Aorta (tissue), 5 donors: ENCODE results near the gene IGF1R. TPM values are rescaled to one million over a fixed set of nuclear protein-coding genes. Genes with fewer than 3 reads are reported as not detected.

ENCODE experiments used
- ATAC-seq: fragments of 200-7000 bp; cut with Tn5 transposase; one replicate; pipeline ENCODE4 v1.9.1; 2022; ENCODE audit warnings: moderate library complexity; ENCODE audit not compliant: low FRiP score
- DNase-seq, 2 donors: peaks; one replicate each; pipeline ENCODE4 v3.0.0-alpha.2; 2020
- H3K27ac ChIP-seq, 2 donors: one replicate each; pipeline ENCODE4 v1.5.1; 2013; ENCODE audit warnings: low read length in 2 of 2, mild to moderate bottlenecking in 2 of 2, moderate library complexity in 2 of 2, control low read depth in 1 of 2, inconsistent platforms in 1 of 2, low read depth in 1 of 2
- H3K27me3 ChIP-seq, 2 donors: one replicate each; pipeline ENCODE4 v1.6.1; 2013; ENCODE audit warnings: control low read depth in 1 of 2, low read length in 1 of 2, mild to moderate bottlenecking in 1 of 2, moderate library complexity in 1 of 2; ENCODE audit not compliant: insufficient read depth in 2 of 2, control insufficient read depth in 1 of 2
- H3K36me3 ChIP-seq, 2 donors: one replicate each; pipeline ENCODE4 v1.6.1; 2013; ENCODE audit warnings: control low read depth in 1 of 2, low read length in 1 of 2, mild to moderate bottlenecking in 1 of 2; ENCODE audit not compliant: insufficient read depth in 2 of 2, control insufficient read depth in 1 of 2
- H3K4me1 ChIP-seq, 2 donors: one replicate each; pipeline ENCODE4 v1.6.1; 2013; ENCODE audit warnings: low read length in 2 of 2, control low read depth in 1 of 2, mild to moderate bottlenecking in 1 of 2, moderate library complexity in 1 of 2; ENCODE audit not compliant: insufficient read depth in 2 of 2, control insufficient read depth in 1 of 2
- H3K4me3 ChIP-seq, 2 donors: one replicate each; pipeline ENCODE4 v1.5.1; 2013; ENCODE audit warnings: low read length in 2 of 2, control low read depth in 1 of 2, mild to moderate bottlenecking in 1 of 2
- H3K9me3 ChIP-seq: one replicate; pipeline ENCODE4 v1.6.1; 2013; ENCODE audit warnings: mild to moderate bottlenecking, low read length; ENCODE audit not compliant: control insufficient read depth
- WGBS, 2 donors: extraction: QIAGEN DNeasy Blood & Tissue Kit; methylation state at CpG; one replicate each; pipeline ENCODE4 v1.1.7; 2013; 5-methylcytosine and 5-hydroxymethylcytosine counted together
- intact Hi-C, 2 donors: fragments of 100-400 bp; cut with DNase I; formaldehyde crosslinking; loops; one replicate each; pipeline versions ENCODE4 v1.14.2 to v1.15.0; 2022
- polyA plus RNA-seq, 2 donors: library from polyadenylated mRNA; stranded (reverse); fragments of 200-250 nt; gene quantifications; one replicate each; pipeline ENCODE4 v1.2.3, GENCODE V29; 2013
- total RNA-seq, 2 donors: library from RNA; stranded (reverse); fragmentation: NEBNext Ultra II Directional; extraction: Animal tissue kit (Norgen Biotek cat#: 25700); gene quantifications; one replicate each; pipeline ENCODE4 v1.2.1, GENCODE V29; 2021
- donor health status: healthy with polysubstance abuse.
- donor health status: Bipolar disorder and iron deficiency.
- donor health status: DM: no; HTN: no; CAD: no.
- donor health status: DM: no; HTN: no; CAD: no.
- donor health status: DM: yes; HTN: yes; CAD: no.

Gene IGF1R
- total and polyA plus RNA-seq, 4 donors, result 7.5 to 137 (median 50.7) TPM

GRCh38 chr15:98794748-98795147 lies 146.4 kb downstream of the IGF1R start:
- Histone ChIP-seq H3K27me3 (no peaks in the 10 kb centered on the region), H3K4me1 (peaks cover 4 to 20% of the 10 kb centered on the region in 2 donors), H3K4me3 (no peak overlapping the region), H3K36me3 (no peaks in the 10 kb centered on the region), H3K9me3 (no peaks in the 10 kb centered on the region), H3K27ac (no peak overlapping the region)
- ATAC-seq, result no peak
- WGBS, 2 donors, result 56 to 59% methylated on average over 3 of the region's 3 CpGs
- no peak for DNase-seq
- intact Hi-C loops, result no loop called here

GRCh38 chr15:98795980-98796379 lies 147.6 kb downstream of the IGF1R start:
- Histone ChIP-seq H3K27me3 (no peaks in the 10 kb centered on the region), H3K9me3 (no peaks in the 10 kb centered on the region), H3K27ac (no peak overlapping the region), H3K36me3 (no peaks in the 10 kb centered on the region), H3K4me1 (peaks cover 1 to 23% of the 10 kb centered on the region in 2 donors), H3K4me3 (no peak overlapping the region)
- no peak for ATAC-seq
- no peak for DNase-seq
- intact Hi-C loops, result no loop called here
- WGBS, 2 donors, result 82 to 84% methylated on average over 10 of the region's 10 CpGs

GRCh38 chr15:98796685-98797357 lies 148.5 kb downstream of the IGF1R start:
- no peak for DNase-seq
- no peak overlapping the region for H3K27ac ChIP-seq
- WGBS, 2 donors, result 82 to 83% methylated on average over 12 of the region's 12 CpGs
- no peaks in the 10 kb centered on the region for H3K27me3 ChIP-seq
- intact Hi-C loops, result no loop called here
- H3K9me3 ChIP-seq, result no peaks in the 10 kb centered on the region
- no peaks in the 10 kb centered on the region for H3K36me3 ChIP-seq
- no peak overlapping the region for H3K4me3 ChIP-seq
- no peak for ATAC-seq
- H3K4me1 ChIP-seq, result peaks cover 1 to 25% of the 10 kb centered on the region in 2 donors

- Histone ChIP-seq H3K27ac (no peak overlapping the region), H3K9me3 (no peaks in the 10 kb centered on the region)
- intact Hi-C loops, result no loop called here
Observed at GRCh38 chr15:98798375-98798893, 150.1 kb downstream of the IGF1R start.

GRCh38 chr15:98799461-98800390 lies 151.4 kb downstream of the IGF1R start:
- H3K4me1 ChIP-seq, result peaks cover 4 to 24% of the 10 kb centered on the region in 2 donors
- no peaks in the 10 kb centered on the region for H3K36me3 ChIP-seq
- DNase-seq (no peak), ATAC-seq (peak; percentile 9)
- WGBS, 2 donors, result 45 to 48% methylated on average over 11 of the region's 11 CpGs
- H3K4me3 ChIP-seq, result no peak overlapping the region
- peak overlapping the region; percentile 21 to 54 for H3K27ac ChIP-seq
- no peaks in the 10 kb centered on the region for H3K27me3 ChIP-seq
- no peaks in the 10 kb centered on the region for H3K9me3 ChIP-seq
- intact Hi-C loops, result no loop called here

More at GRCh38 chr15:98798375-98798893, 150.1 kb downstream of the IGF1R start:
- Histone ChIP-seq H3K4me1 (peaks cover 4 to 24% of the 10 kb centered on the region in 2 donors), H3K27me3 (no peaks in the 10 kb centered on the region), H3K4me3 (no peak overlapping the region), H3K36me3 (no peaks in the 10 kb centered on the region)
- ATAC-seq (no peak), DNase-seq (no peak)
- 87% methylated on average over 6 of the region's 6 CpGs for WGBS, 2 donors

GRCh38 chr15:98800437-98801233 lies 152.3 kb downstream of the IGF1R start:
- ATAC-seq, result peak; percentile 82
- Histone ChIP-seq H3K27ac (peak overlapping the region in 1 of 2 donors; percentile 21), H3K9me3 (no peaks in the 10 kb centered on the region), H3K36me3 (no peaks in the 10 kb centered on the region), H3K27me3 (no peaks in the 10 kb centered on the region), H3K4me1 (peaks cover 5 to 24% of the 10 kb centered on the region in 2 donors), H3K4me3 (no peak overlapping the region)
- 4 to 7% methylated on average over 11 of the region's 11 CpGs for WGBS, 2 donors
- intact Hi-C loops, result no loop called here
- DNase-seq, result no peak

GRCh38 chr15:98801234-98801561 lies 152.9 kb downstream of the IGF1R start:
- Histone ChIP-seq H3K9me3 (no peaks in the 10 kb centered on the region), H3K4me1 (peaks cover 5 to 24% of the 10 kb centered on the region in 2 donors), H3K4me3 (no peak overlapping the region), H3K27ac (peak overlapping the region in 1 of 2 donors; percentile 7), H3K36me3 (no peaks in the 10 kb centered on the region), H3K27me3 (no peaks in the 10 kb centered on the region)
- intact Hi-C loops, result no loop called here
- DNase-seq, result no peak
- no peak for ATAC-seq
- WGBS, 2 donors, result 72 to 74% methylated on average over 6 of the region's 6 CpGs

GRCh38 chr15:98802187-98802586 lies 153.8 kb downstream of the IGF1R start:
- no peak overlapping the region for H3K27ac ChIP-seq
- DNase-seq (no peak), ATAC-seq (no peak)
- peaks cover 5 to 20% of the 10 kb centered on the region in 2 donors for H3K4me1 ChIP-seq
- no peaks in the 10 kb centered on the region for H3K36me3 ChIP-seq
- intact Hi-C loops, result no loop called here
- H3K4me3 ChIP-seq, result no peak overlapping the region
- H3K27me3 ChIP-seq, result no peaks in the 10 kb centered on the region
- 96 to 97% methylated on average over 6 of the region's 6 CpGs for WGBS, 2 donors
- H3K9me3 ChIP-seq, result no peaks in the 10 kb centered on the region
